ENCODE data around the gene IL37.

DNA sequence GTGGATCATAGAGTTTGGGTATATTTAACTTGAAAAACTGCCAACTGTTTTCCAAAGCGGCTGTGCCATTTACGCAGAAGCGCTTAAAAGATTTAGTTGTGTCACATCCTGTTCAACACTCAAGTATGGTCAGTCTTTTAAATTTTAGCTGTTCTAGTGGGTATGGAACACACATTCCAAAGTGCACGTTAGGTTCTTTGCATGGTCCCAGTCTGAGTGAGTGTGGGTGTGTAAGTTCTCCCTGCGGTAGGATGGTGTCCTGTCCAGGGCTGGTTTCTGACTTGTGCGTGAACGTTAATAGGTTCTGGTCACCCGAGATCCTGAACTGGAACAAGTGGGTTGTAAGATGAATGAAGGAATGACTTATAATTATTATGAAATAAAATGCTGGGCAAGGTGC, 38.5 kb downstream of the IL37 start:
- TF ChIP-seq, protein P1, sequence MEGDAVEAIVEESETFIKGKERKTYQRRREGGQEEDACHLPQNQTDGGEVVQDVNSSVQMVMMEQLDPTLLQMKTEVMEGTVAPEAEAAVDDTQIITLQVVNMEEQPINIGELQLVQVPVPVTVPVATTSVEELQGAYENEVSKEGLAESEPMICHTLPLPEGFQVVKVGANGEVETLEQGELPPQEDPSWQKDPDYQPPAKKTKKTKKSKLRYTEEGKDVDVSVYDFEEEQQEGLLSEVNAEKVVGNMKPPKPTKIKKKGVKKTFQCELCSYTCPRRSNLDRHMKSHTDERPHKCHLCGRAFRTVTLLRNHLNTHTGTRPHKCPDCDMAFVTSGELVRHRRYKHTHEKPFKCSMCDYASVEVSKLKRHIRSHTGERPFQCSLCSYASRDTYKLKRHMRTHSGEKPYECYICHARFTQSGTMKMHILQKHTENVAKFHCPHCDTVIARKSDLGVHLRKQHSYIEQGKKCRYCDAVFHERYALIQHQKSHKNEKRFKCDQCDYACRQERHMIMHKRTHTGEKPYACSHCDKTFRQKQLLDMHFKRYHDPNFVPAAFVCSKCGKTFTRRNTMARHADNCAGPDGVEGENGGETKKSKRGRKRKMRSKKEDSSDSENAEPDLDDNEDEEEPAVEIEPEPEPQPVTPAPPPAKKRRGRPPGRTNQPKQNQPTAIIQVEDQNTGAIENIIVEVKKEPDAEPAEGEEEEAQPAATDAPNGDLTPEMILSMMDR (IDR thresholded peaks at IDR 0.05 in 8 of 11, conservative IDR thresholded peaks at IDR 0.05 in 3 of 11): no peak
- TF ChIP-seq POLR2A (IDR thresholded peaks at IDR 0.05) (no peak), POLR2AphosphoS5 (IDR thresholded peaks at IDR 0.05) (no peak)
